Eye (tissue), 1 donor: Measurements from ENCODE around the gene FGGY.
"Not testable (repeated sequence)": the region's sequence is repeated elsewhere in the genome, so short reads cannot be mapped to it uniquely, and the experiment has no call there.

Experiments used
- DNase-seq: peaks from one replicate; pipeline ENCODE4 v3.0.0-alpha.2; 2015

FGGY gene

GRCh38 chr1:59492500-59492899 lies 195.6 kb downstream of the FGGY start:
- DNase-seq, result no peak

- no peak for DNase-seq
Measured at GRCh38 chr1:59494145-59494833, 197.4 kb downstream of the FGGY start.

GRCh38 chr1:59496156-59496555 lies 199.3 kb downstream of the FGGY start:
- DNase-seq, result not testable (repeated sequence)

GRCh38 chr1:59497616-59498015 lies 200.7 kb downstream of the FGGY start:
- DNase-seq, result no peak

GRCh38 chr1:59498640-59499039 lies 201.7 kb downstream of the FGGY start:
- no peak for DNase-seq

DNA sequence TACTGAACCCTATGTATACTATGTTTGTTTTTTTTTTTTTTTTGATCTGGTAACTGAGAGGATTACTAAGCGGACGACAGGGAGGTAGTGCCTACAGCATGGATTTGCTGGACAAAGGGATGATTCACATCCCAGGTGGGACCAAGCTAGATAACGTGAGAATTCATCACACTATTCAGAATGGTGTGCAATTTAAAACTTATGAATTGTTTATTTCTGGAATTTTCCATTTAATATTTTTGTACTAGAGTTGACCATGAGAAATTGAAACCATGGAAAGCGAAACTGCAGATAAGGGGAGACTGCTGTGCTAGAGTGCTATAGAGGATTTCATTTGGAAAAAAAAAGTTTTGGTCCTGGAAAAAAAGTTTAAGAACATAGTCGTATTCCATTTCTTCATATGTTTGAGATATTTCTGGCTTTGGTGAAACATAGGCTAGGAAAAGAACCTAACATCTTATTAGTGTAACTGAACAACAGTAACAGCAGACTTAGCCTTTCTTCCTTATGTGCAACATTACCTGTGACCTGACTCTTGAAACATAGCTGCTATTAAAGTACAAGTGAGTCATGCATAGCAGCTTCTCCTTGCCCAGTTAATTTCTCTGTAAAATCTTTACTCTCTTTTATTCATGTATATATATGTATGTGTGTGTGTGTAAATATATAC lies 202.5 kb downstream of the FGGY start:
- no peak for DNase-seq

- DNase-seq, result no peak
Measured at GRCh38 chr1:59499943-59500569, 203.2 kb downstream of the FGGY start.

GRCh38 chr1:59500950-59501742 lies 204.3 kb downstream of the FGGY start:
- no peak for DNase-seq

DNA sequence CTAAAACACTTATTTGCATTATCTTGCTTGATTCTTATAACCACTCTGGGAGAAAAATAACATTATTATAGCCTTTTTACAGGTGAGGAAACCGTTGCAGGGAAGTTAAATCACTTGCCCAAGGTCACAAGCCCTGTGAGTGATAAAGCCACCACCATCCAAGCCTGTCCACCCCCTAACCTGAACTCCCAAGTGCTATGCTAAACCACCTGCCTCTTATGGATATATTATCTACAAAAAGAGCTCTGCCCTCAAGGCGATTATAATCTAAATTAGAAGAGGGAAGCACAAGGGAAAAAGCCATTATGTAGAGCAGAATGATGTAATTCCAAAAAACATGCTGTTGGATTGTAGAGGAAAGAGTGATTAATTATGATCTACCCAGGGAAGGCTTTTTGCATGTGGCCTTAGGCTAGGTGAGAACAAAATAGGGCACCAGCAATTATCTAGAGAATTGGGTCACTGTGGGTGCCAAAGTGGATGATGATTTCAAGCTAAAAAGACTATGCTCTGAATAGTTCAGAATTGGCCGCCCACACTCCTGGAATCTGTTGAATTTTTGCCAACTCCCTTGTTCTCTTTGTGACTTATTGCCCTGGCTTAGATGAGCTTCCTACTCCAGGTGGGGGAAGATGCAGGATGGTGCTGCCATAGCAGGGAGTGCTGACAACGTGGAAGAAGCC lies 205.3 kb downstream of the FGGY start:
- no peak for DNase-seq

- DNase-seq, result no peak
Measured at GRCh38 chr1:59504276-59504675, 207.4 kb downstream of the FGGY start.

- peak; percentile 50 for DNase-seq
Measured at GRCh38 chr1:59505596-59506028, 208.7 kb downstream of the FGGY start.

DNA sequence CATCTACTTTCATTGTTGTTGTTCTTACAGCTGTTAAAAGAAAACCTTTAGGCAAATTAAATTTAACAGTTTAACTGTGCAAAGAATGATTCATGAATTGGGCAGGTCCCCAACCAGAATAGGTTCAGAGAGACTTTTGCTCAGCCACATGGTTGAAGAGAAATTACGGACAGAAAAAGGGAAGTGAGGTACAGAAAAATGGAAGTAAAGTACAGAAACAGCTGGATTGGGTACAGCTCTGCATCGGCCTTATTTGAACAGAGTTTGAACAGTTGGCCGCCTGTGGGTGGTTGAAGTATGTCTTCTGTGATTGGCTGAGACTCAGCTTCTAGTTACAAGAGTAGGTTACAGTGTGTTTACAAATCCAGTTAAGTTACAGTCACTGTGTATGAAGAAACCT lies 210.1 kb downstream of the FGGY start:
- no peak for DNase-seq

- no peak for DNase-seq
Measured at GRCh38 chr1:59509341-59509875, 212.5 kb downstream of the FGGY start.

GRCh38 chr1:59510249-59510648 lies 213.4 kb downstream of the FGGY start:
- DNase-seq, result no peak

DNA sequence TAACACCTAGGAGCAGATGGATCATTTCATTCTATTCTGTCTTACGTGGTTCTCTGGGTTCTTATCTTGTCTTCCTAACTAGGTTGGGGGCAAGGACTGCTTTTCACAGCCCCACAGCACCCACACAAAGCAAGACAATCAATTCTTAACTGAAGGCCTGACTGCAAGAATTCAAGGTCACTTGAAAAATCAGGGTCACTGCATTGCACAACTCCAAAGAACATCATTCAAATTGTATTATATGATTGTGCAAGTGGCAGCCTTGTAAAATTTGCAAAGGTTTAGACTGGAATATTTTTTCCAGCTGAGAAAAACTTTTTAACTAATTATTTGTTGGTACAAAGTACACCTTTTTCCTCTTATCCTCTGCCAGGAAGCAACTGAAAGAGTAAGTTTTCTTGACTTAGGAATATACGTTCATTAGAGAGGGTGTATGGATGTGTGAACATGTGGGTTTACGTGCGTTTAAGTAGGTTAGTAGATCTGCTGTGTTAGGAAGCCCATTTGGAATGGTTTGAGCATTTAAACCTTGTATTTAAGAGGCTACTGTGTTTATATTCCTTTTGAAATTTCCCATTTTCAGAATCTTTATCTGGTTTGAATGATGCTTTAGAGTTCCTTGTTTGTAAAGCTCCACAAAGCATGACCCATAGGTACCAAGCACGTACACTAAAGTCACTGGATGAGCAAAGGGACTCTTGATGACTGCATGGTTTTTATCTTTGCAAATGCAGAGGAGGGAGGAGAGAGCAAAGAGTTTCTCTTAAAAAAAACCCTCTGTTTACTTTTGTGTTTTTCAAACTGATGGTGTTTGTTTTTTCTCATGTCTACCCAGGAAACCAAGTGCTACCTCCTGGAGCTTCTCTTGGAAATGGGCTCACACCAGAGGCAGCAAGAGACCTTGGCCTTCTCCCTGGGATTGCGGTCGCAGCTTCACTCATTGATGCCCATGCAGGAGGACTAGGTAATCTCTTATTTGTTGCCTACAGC lies 214.9 kb downstream of the FGGY start:
- DNase-seq, result no peak

DNA sequence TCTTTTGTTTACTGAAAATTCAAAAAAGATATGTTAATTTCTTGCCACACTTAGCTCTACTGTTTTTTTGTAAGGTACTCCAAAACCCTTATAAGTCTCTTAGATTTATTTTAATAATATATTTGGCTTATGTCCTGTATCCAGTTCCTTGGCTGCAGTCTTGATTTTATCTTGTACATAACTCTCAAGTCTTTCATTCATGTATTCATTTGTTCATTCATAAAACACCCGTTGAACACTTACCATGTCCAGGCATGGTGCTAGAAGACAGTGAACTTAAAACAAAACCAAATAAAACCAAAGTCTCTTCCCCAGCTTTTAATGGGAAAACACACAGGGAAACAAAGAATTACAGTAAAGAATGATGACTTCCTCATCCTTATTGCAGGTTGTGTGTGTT lies 215.8 kb downstream of the FGGY start:
- DNase-seq, result no peak

DNA sequence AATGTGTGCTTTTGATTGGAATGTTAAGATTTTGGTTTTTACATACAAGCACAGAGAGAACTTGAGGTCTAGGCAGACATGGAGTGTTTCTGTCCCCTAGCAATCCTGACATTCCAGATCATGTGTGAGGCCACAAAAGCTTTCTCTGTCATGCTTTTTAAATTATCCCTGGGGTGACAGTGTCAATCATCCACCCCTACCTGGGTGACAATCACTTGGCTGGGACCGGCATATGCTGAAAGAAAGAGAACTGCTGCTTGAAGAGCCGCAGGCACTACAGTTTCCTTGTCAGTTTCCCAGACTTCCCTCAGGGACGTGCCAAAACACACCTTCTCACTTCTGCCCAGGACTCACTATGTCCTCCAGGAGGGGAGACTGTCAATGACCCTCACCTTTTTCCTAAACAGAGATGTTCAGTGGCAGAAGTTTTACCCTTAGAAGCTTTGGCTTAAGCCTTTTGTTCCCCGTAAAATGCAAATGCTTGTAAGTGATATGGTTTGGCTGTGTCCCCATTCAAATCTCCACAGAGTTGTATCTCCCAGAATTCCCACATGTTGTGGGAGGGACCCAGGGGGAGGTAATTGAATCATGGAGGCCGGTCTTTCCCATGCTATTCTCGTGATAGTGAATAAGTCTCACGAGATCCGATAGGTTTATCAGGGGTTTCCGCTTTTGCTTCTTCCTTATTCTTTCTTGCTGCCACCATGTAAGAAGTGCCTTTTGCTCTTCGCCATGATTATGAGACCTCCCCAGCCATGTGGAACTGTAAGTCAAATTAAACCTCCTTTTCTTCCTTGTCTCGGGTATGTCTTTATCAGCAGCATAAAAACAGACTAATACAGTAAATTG lies 217.4 kb downstream of the FGGY start:
- no peak for DNase-seq

DNA sequence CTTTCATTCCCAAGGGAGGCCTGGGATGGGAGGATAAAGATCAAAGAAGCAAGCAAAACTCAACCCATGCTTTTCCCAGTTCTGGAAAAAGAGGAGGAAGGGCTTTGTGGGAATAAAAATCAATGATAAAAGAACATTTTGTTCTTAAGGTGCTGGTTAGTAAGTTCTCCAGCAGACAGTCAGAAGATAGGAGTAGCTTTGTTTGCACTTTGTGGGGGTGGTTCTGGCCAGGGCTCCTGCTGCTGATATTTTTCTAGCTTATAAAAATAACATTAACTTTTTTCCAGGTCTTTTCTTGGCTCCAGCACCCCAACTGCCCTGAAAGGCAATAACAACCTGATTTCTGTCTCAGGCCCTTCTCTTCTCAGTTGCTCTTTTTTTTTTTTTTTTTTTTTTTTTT lies 220.0 kb downstream of the FGGY start:
- no peak for DNase-seq

GRCh38 chr1:59520194-59520593 lies 223.3 kb downstream of the FGGY start:
- DNase-seq, result no peak

GRCh38 chr1:59520827-59521418 lies 224.0 kb downstream of the FGGY start:
- DNase-seq, result no peak
